Uterus (tissue), 2 donors: ENCODE data around the gene LDHAL6B.

Experiments
- CTCF ChIP-seq, 4 experiments: fragments of 200-600 bp in 2 of 4; fragments of 450-650 bp in 2 of 4; sonication (generic) in 2 of 4; IDR thresholded peaks; one replicate each; pipeline ENCODE4 v1.5.1; 2016 to 2019; ENCODE audit warnings: antibody characterized with exemption in 4 of 4, mild to moderate bottlenecking in 2 of 4, moderate library complexity in 1 of 4
- POLR2A ChIP-seq, 2 donors: fragments of 450-650 bp; IDR thresholded peaks; one replicate each; pipeline ENCODE4 v1.6.1; 2016; ENCODE audit warnings: antibody characterized with exemption in 2 of 2, mild to moderate bottlenecking in 1 of 2, moderate library complexity in 1 of 2

- TF ChIP-seq CTCF (IDR thresholded peaks at IDR 0.05) (no peak), POLR2A (IDR thresholded peaks at IDR 0.05) (no peak)
Observed at GRCh38 chr15:59203657-59204056, 3.0 kb upstream of the LDHAL6B start.
